ENCODE results near the gene NAT16. TPM values are rescaled to one million over a fixed set of nuclear protein-coding genes. Genes with fewer than 3 reads are reported as not detected.
A peak's percentile ranks its signal among the peaks of the same experiment; 100 is the strongest.
"Not testable (repeated sequence)": the region's sequence is repeated elsewhere in the genome, so short reads cannot be mapped to it uniquely, and the experiment has no call there.

The NAT16 gene
- polyA plus RNA-seq, 6 donors from 2014 or later, result not detected

GRCh38 chr7:101133621-101134398 is 46.3 kb downstream of the NAT16 start:
- H3K9me3 Mint-ChIP-seq, result no peaks in the 10 kb centered on the region
- H3K36me3 Mint-ChIP-seq, result no peaks in the 10 kb centered on the region
- H3K27ac Mint-ChIP-seq, result no peak overlapping the region
- DNase-seq (no peak), ATAC-seq (ENCODE audit: low read depth in 2 of 2) (no peak)
- no peak overlapping the region for H3K4me3 Mint-ChIP-seq
- peaks cover 16 to 83% (median 74%) of the 10 kb centered on the region in 3 donors for H3K27me3 Mint-ChIP-seq
- peaks cover 5 to 11% (median 9%) of the 10 kb centered on the region in 3 donors for H3K4me1 Mint-ChIP-seq

DNA sequence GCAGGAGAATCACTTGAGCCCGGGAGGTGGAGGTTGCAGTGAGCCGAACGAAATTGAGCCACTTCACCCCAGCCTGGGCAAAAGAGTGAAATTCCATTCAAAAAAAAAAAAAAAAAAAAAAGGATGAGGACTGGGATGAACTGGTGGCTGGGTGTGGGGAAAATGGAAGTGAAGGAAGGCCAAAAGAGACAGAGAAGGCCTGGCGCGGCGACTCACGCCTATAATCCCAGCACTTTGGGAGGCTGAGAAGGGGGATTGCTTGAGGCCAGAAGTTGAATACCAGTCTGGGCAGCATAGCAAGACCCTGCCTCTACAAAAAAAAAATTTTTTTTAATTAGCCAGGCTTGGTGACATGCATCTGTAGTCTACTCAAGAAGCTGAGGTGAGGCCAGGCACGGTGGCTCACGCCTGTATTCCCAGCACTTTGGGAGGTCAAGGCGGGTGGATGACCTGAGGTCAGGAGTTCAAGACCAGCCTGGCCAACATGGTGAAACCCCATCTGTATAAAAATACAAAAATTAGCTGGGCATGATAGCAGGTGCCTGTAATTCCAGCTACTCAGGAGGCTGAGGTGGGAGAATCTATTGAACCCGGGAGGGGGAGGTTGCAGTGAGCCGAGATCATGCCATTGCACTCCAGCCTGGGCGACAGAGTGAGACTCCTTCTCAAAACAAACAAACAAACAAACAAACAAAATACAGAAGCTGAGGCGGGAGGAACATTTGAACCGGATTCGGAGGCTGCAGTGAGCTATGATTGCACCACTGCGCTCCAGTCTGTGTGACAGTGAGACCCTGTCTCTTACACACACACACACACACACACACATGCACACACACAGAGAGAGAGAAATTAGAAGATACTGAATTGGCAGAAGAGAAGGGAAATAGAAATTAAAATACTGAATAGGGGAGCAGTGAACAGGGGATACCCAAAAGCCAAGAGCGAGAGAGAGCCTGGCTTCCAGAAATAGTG is 47.2 kb downstream of the NAT16 start:
- H3K9me3 Mint-ChIP-seq; H3K36me3 Mint-ChIP-seq; DNase-seq; ATAC-seq (ENCODE audit: low read depth in 2 of 2); H3K4me1 Mint-ChIP-seq; H3K27ac Mint-ChIP-seq: not testable (repeated sequence)
- H3K27me3 Mint-ChIP-seq, result peaks cover 16 to 80% (median 76%) of the 10 kb centered on the region in 3 donors
- peak overlapping the region in 1 of 8 donors; percentile 60 for H3K4me3 Mint-ChIP-seq

DNA sequence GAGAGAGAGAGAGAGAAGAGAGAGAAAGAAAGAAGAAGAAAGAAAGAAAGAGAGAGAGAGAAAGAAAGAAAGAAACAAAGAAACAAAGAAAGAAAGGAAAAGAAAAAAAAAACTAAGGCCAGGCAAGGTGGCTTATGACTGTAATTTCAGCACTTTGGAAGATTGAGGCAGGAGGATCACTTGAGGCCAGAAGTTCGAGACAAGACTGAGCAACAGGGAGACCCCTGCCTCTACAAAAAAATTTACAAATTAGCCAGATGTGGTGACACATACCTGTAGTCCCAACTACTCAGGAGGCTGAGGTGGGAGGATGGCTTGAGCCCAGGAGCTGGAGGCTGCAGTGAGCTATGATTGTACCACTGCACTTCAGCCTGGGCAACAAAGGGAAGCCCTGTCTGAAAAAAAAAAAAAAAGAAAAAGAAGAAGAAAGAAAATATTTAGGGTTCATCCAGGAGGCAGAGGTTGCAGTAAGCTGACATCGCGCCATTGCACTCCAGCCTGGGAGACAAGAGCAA is 50.4 kb downstream of the NAT16 start:
- no peaks in the 10 kb centered on the region for H3K36me3 Mint-ChIP-seq
- H3K4me3 Mint-ChIP-seq, result no peak overlapping the region
- DNase-seq (no peak), ATAC-seq (ENCODE audit: low read depth in 2 of 2) (no peak)
- peaks cover 14 to 29% (median 25%) of the 10 kb centered on the region in 3 donors for H3K4me1 Mint-ChIP-seq
- H3K9me3 Mint-ChIP-seq, result peaks cover 0 to 1% (median 0%) of the 10 kb centered on the region in 7 donors
- H3K27me3 Mint-ChIP-seq, result peaks cover 21 to 74% (median 74%) of the 10 kb centered on the region in 3 donors
- no peak overlapping the region for H3K27ac Mint-ChIP-seq

- H3K27ac Mint-ChIP-seq, result no peak overlapping the region
- ATAC-seq (ENCODE audit: low read depth in 2 of 2), result no peak
- peaks cover 19 to 65% (median 63%) of the 10 kb centered on the region in 3 donors for H3K27me3 Mint-ChIP-seq
Measured at GRCh38 chr7:101128040-101128834, 51.9 kb downstream of the NAT16 start.

GRCh38 chr7:101127460-101128039 is 52.5 kb downstream of the NAT16 start:
- Mint-ChIP-seq H3K27me3 (peaks cover 19 to 62% (median 60%) of the 10 kb centered on the region in 3 donors), H3K27ac (no peak overlapping the region), H3K9me3 (peaks cover 0 to 1% (median 0%) of the 10 kb centered on the region in 7 donors), H3K36me3 (no peaks in the 10 kb centered on the region), H3K4me3 (peak overlapping the region in 4 of 8 donors; percentile 39 to 74 (median 62)), H3K4me1 (peaks cover 15 to 36% (median 34%) of the 10 kb centered on the region in 3 donors)
- DNase-seq (no peak), ATAC-seq (ENCODE audit: low read depth in 2 of 2) (no peak)

More at GRCh38 chr7:101128040-101128834, 51.9 kb downstream of the NAT16 start:
- peaks cover 14 to 30% (median 30%) of the 10 kb centered on the region in 3 donors for H3K4me1 Mint-ChIP-seq
- peaks cover 0 to 1% (median 0%) of the 10 kb centered on the region in 7 donors for H3K9me3 Mint-ChIP-seq
- no peaks in the 10 kb centered on the region for H3K36me3 Mint-ChIP-seq
- no peak overlapping the region for H3K4me3 Mint-ChIP-seq
- DNase-seq, result no peak

GRCh38 chr7:101126651-101127459 is 53.2 kb downstream of the NAT16 start, which contains the start of gene SERPINE1:
SERPINE1 (plus strand) TSS chr7:101127104; CDS start chr7:101128394, 1,290 bp downstream.
- peaks cover 14 to 62% (median 60%) of the 10 kb centered on the region in 3 donors for H3K27me3 Mint-ChIP-seq
- H3K27ac Mint-ChIP-seq, result peak within 1 kb of the TSS in 3 of 6 donors; percentile 34 to 84 (median 58)
- ATAC-seq (ENCODE audit: low read depth in 2 of 2) (peak; percentile 52 to 66), DNase-seq (no peak)
- H3K4me3 Mint-ChIP-seq, result peak within 1 kb of the TSS in 6 of 8 donors; percentile 7 to 74 (median 52)
- no peaks in the 10 kb centered on the region for H3K36me3 Mint-ChIP-seq
- H3K9me3 Mint-ChIP-seq, result peaks cover 0 to 1% (median 0%) of the 10 kb centered on the region in 7 donors
- H3K4me1 Mint-ChIP-seq, result peaks cover 22 to 43% (median 41%) of the 10 kb centered on the region in 3 donors

- peak overlapping the region in 4 of 8 donors; percentile 7 to 74 (median 50) for H3K4me3 Mint-ChIP-seq
- peaks cover 12 to 61% (median 60%) of the 10 kb centered on the region in 3 donors for H3K27me3 Mint-ChIP-seq
- DNase-seq, result no peak
- peak overlapping the region in 1 of 6 donors; percentile 34 for H3K27ac Mint-ChIP-seq
- H3K9me3 Mint-ChIP-seq, result peaks cover 0 to 1% (median 0%) of the 10 kb centered on the region in 7 donors
- peak in 1 of 2 donors; percentile 65 for ATAC-seq (ENCODE audit: low read depth in 2 of 2)
- H3K36me3 Mint-ChIP-seq, result no peaks in the 10 kb centered on the region
- H3K4me1 Mint-ChIP-seq, result peaks cover 23 to 46% (median 42%) of the 10 kb centered on the region in 3 donors
Measured at GRCh38 chr7:101125989-101126650, 54.0 kb downstream of the NAT16 start.

GRCh38 chr7:101124376-101125056 is 55.6 kb downstream of the NAT16 start:
- H3K4me3 Mint-ChIP-seq, result peak overlapping the region in 1 of 8 donors; percentile 45
- peaks cover 23 to 50% (median 42%) of the 10 kb centered on the region in 3 donors for H3K4me1 Mint-ChIP-seq
- H3K36me3 Mint-ChIP-seq, result no peaks in the 10 kb centered on the region
- DNase-seq (no peak), ATAC-seq (ENCODE audit: low read depth in 2 of 2) (no peak)
- peaks cover 0 to 1% (median 0%) of the 10 kb centered on the region in 7 donors for H3K9me3 Mint-ChIP-seq
- peaks cover 12 to 57% (median 49%) of the 10 kb centered on the region in 3 donors for H3K27me3 Mint-ChIP-seq
- peak overlapping the region in 2 of 6 donors; percentile 42 to 48 for H3K27ac Mint-ChIP-seq

DNA sequence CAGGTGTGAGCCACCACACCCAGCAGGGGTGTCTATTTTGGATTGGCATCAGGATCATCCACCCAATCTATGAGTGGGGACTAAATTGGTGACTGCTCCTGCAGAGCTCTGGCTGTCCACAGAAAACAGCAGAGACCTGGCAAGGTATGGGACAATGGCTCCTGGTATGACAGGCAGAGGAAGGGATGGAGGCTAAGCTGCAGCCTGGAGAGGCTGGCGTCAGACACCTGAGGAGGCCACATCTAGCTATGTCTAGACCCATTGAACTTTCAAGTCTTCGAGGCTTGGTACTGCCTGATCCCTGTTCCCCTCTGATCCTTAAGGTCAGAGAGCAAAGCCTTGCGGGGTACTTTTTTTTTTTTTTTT is 56.4 kb downstream of the NAT16 start:
- no peaks in the 10 kb centered on the region for H3K36me3 Mint-ChIP-seq
- ATAC-seq (ENCODE audit: low read depth in 2 of 2) (no peak), DNase-seq (no peak)
- H3K27ac Mint-ChIP-seq, result no peak overlapping the region
- peak overlapping the region in 1 of 8 donors; percentile 22 for H3K4me3 Mint-ChIP-seq
- peaks cover 0 to 1% (median 0%) of the 10 kb centered on the region in 7 donors for H3K9me3 Mint-ChIP-seq
- H3K4me1 Mint-ChIP-seq, result peaks cover 23 to 50% (median 42%) of the 10 kb centered on the region in 3 donors
- H3K27me3 Mint-ChIP-seq, result peaks cover 12 to 56% (median 44%) of the 10 kb centered on the region in 3 donors

GRCh38 chr7:101122933-101123702 is 57.0 kb downstream of the NAT16 start:
- Mint-ChIP-seq H3K27ac (peak overlapping the region in 2 of 6 donors; percentile 66 to 98), H3K36me3 (no peaks in the 10 kb centered on the region), H3K4me3 (peak overlapping the region in 7 of 8 donors; percentile 35 to 90 (median 84)), H3K9me3 (peaks cover 0 to 1% (median 0%) of the 10 kb centered on the region in 7 donors), H3K4me1 (peaks cover 23 to 50% (median 42%) of the 10 kb centered on the region in 3 donors), H3K27me3 (peaks cover 12 to 50% (median 44%) of the 10 kb centered on the region in 3 donors)
- DNase-seq, result no peak
- no peak for ATAC-seq (ENCODE audit: low read depth in 2 of 2)
